GM23248 (cell line): ENCODE results near the gene C6orf163. TPM values are rescaled to one million over a fixed set of nuclear protein-coding genes. Genes with fewer than 3 reads are reported as not detected.

Experiments used
- DNase-seq: peaks from one replicate; pipeline ENCODE4 v3.0.0-alpha.2; 2015
- H2AFZ ChIP-seq: fragments of 200-600 bp; sonication (generic); 2 replicates; pipeline ENCODE4 v1.6.1; 2016; ENCODE audit warnings: antibody characterized with exemption
- H3F3A ChIP-seq: fragments of 200-600 bp; sonication (generic); 2 replicates; pipeline ENCODE4 v1.6.1; 2016; ENCODE audit warnings: mild to moderate bottlenecking, antibody characterized with exemption, mixed run types; ENCODE audit not compliant: insufficient read depth
- H3K27ac ChIP-seq: fragments of 200-600 bp; sonication (generic); 2 replicates; pipeline ENCODE4 v1.5.1; 2016; ENCODE audit warnings: mild to moderate bottlenecking
- H3K27me3 ChIP-seq: fragments of 200-600 bp; sonication (generic); replicated peaks from 2 replicates; pipeline ENCODE4 v1.6.1; 2016; ENCODE audit warnings: mild to moderate bottlenecking; ENCODE audit not compliant: insufficient read depth
- H3K36me3 ChIP-seq: fragments of 200-600 bp; sonication (generic); 2 replicates; pipeline ENCODE4 v1.6.1; 2016; ENCODE audit warnings: low read depth, mild to moderate bottlenecking
- H3K4me1 ChIP-seq: fragments of 200-600 bp; sonication (generic); 2 replicates; pipeline ENCODE4 v1.6.1; 2016; ENCODE audit warnings: mild to moderate bottlenecking; ENCODE audit not compliant: insufficient read depth
- H3K4me2 ChIP-seq: fragments of 200-600 bp; sonication (generic); one replicate; pipeline ENCODE4 v1.6.1; 2016; ENCODE audit warnings: mild to moderate bottlenecking; ENCODE audit not compliant: unreplicated experiment
- H3K4me3 ChIP-seq: fragments of 200-600 bp; sonication (generic); 2 replicates; pipeline ENCODE4 v1.5.1; 2016; ENCODE audit warnings: mild to moderate bottlenecking
- H3K79me2 ChIP-seq: fragments of 200-600 bp; sonication (generic); 2 replicates; pipeline ENCODE4 v1.6.1; 2016; ENCODE audit warnings: mild to moderate bottlenecking; ENCODE audit not compliant: insufficient read depth
- H3K9ac ChIP-seq: fragments of 200-600 bp; sonication (generic); 2 replicates; pipeline ENCODE4 v1.6.1; 2016; ENCODE audit warnings: mild to moderate bottlenecking
- H3K9me2 ChIP-seq: fragments of 200-600 bp; sonication (generic); 2 replicates; pipeline ENCODE4 v1.6.1; 2016; ENCODE audit warnings: mixed run types, mild to moderate bottlenecking, moderate library complexity; ENCODE audit not compliant: insufficient read depth
- H3K9me3 ChIP-seq: fragments of 200-600 bp; sonication (generic); one replicate; pipeline ENCODE4 v1.6.1; 2017; ENCODE audit warnings: low read depth
- H4K20me1 ChIP-seq: fragments of 200-600 bp; sonication (generic); 2 replicates; pipeline ENCODE4 v1.6.0; 2016; ENCODE audit not compliant: insufficient read depth
- EZH2 ChIP-seq: fragments of 200-600 bp; sonication (generic); IDR thresholded peaks from 2 replicates; pipeline ENCODE4 v1.6.1; 2018; ENCODE audit warnings: antibody characterized with exemption, mild to moderate bottlenecking; ENCODE audit not compliant: insufficient read depth, poor library complexity, severe bottlenecking
- EZH2phosphoT487 ChIP-seq: fragments of 200-600 bp; sonication (generic); IDR thresholded peaks from 2 replicates; pipeline ENCODE4 v1.6.1; 2018; ENCODE audit warnings: antibody characterized with exemption, moderate library complexity, mild to moderate bottlenecking, low read depth; ENCODE audit not compliant: insufficient read depth
- WGBS, 2 experiments: methylation state at CpG; one replicate each; pipeline ENCODE4 v1.1.6; 2015 to 2017; ENCODE audit warnings: low lambda C conversion rate in 2 of 2, low coverage in 1 of 2; ENCODE audit errors: missing lambda C conversion rate in 2 of 2; 5-methylcytosine and 5-hydroxymethylcytosine counted together
- in situ Hi-C: fragments of 300-500 bp; cut with MboI; formaldehyde crosslinking; loops from 2 replicates; pipeline ENCODE4 v1.15.0; 2020
- polyA plus RNA-seq: library from polyadenylated mRNA; unstranded; fragments of >200 nt; fragmentation: Nextera tagmentation; extraction: Ambion mirVana; gene quantifications from 2 replicates; pipeline ENCODE4 v1.2.1, GENCODE V29; 2016
- total RNA-seq: library from RNA; depleted of rRNA; stranded (reverse); fragments of >200 nt; shearing (Covaris generic); gene quantifications from 2 replicates; pipeline ENCODE4 v1.2.3, GENCODE V29; 2014

Gene C6orf163
- total and polyA plus RNA-seq, 2 experiments from 2014 or later = 0.33 to 1.5 TPM

DNA sequence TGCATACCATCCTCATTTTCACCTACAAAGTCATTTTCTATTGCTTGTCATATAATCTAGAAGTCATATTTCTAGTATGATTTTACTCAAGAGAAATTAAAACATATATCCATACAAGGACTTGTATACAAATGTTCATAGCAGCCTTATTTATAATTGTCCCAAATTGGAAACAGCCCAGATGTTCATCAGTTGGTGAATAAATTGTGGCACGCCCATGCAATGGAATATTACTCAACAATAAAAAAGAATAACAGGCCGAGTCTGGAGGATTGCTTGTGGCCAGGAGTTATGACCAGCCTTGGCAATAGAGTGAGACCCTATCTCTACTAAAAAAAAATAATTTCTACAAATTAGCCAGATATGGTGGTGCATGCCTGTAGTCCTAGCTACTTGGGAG is 28.8 kb downstream of the C6orf163 start:
- DNase-seq = no peak
- Histone ChIP-seq H3K36me3 (no peaks in the 10 kb centered on the region), H3K79me2 (no peaks in the 10 kb centered on the region), H3K27ac (no peak overlapping the region), H3K4me3 (no peak overlapping the region), H3K9ac (no peak overlapping the region), H3F3A (no peaks in the 10 kb centered on the region), H4K20me1 (no peaks in the 10 kb centered on the region), H3K27me3 (no peaks in the 10 kb centered on the region), H3K9me3 (no peaks in the 10 kb centered on the region), H3K4me1 (no peaks in the 10 kb centered on the region), H3K9me2 (no peaks in the 10 kb centered on the region), H2AFZ (no peak overlapping the region), H3K4me2 (no peak overlapping the region)
- TF ChIP-seq EZH2 (no peak), EZH2phosphoT487 (no peak)
- WGBS, 2 experiments = 92% methylated on average over 2 of the region's 2 CpGs
- in situ Hi-C loops = no loop called here

GRCh38 chr6:87375315-87375714 is 30.7 kb downstream of the C6orf163 start:
- H3K9ac ChIP-seq = no peak overlapping the region
- WGBS, 2 experiments = 66 to 69% methylated on average over 2 of the region's 2 CpGs
- no peak overlapping the region for H3K4me3 ChIP-seq
- H3K4me1 ChIP-seq = no peaks in the 10 kb centered on the region
- H3K27me3 ChIP-seq = no peaks in the 10 kb centered on the region
- H3K9me3 ChIP-seq = no peaks in the 10 kb centered on the region
- no peaks in the 10 kb centered on the region for H3K36me3 ChIP-seq
- H4K20me1 ChIP-seq = no peaks in the 10 kb centered on the region
- no peaks in the 10 kb centered on the region for H3F3A ChIP-seq
- H3K4me2 ChIP-seq = no peak overlapping the region
- in situ Hi-C loops = no loop called here
- no peaks in the 10 kb centered on the region for H3K79me2 ChIP-seq
- no peaks in the 10 kb centered on the region for H3K9me2 ChIP-seq
- DNase-seq = no peak
- H3K27ac ChIP-seq = no peak overlapping the region
- H2AFZ ChIP-seq = no peak overlapping the region
- no peak for TF ChIP-seq EZH2
- no peak for TF ChIP-seq EZH2phosphoT487

- H3K27me3 ChIP-seq = no peaks in the 10 kb centered on the region
- WGBS, 2 experiments = 83 to 93% methylated on average over 2 of the region's 2 CpGs
These were observed 32.0 kb downstream of the C6orf163 start for GRCh38 chr6:87376643-87377042.

DNA sequence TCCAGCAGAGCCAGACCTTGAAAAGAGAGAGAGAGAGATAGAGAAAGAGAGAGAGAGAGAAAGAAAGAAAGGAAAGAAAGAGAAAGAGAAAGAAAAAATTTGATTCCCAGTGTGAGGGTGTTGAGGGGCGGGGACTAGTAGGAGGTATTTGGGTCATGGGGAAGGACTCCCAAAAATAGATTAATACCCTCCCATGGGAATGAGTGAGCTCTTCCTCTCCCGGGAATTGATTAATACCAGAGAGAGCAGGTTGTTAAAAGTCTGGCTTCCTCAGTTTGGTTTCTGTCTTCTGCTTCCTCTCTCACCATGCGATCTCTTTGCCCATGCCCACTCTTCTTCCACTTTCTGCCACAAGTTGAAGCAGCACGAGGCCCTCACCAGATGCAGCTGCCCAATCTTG is 34.3 kb downstream of the C6orf163 start:
- Histone ChIP-seq H3K4me1 (no peaks in the 10 kb centered on the region), H3K36me3 (no peaks in the 10 kb centered on the region), H3K4me3 (no peak overlapping the region), H3K79me2 (no peaks in the 10 kb centered on the region), H3K27ac (no peak overlapping the region), H4K20me1 (no peaks in the 10 kb centered on the region), H3K4me2 (no peak overlapping the region), H2AFZ (no peak overlapping the region), H3K9ac (no peak overlapping the region), H3K9me3 (no peaks in the 10 kb centered on the region), H3K9me2 (no peaks in the 10 kb centered on the region), H3F3A (no peaks in the 10 kb centered on the region), H3K27me3 (no peaks in the 10 kb centered on the region)
- in situ Hi-C loops = no loop called here
- no peak for DNase-seq
- TF ChIP-seq EZH2phosphoT487 (no peak), EZH2 (no peak)
- WGBS, 2 experiments = 52 to 54% methylated on average over 4 of the region's 4 CpGs

More at GRCh38 chr6:87376643-87377042, 32.0 kb downstream of the C6orf163 start:
- Histone ChIP-seq H3K9ac (no peak overlapping the region), H3K4me3 (no peak overlapping the region), H4K20me1 (no peaks in the 10 kb centered on the region), H2AFZ (no peak overlapping the region), H3K36me3 (no peaks in the 10 kb centered on the region), H3K9me2 (no peaks in the 10 kb centered on the region), H3K9me3 (no peaks in the 10 kb centered on the region), H3K4me1 (no peaks in the 10 kb centered on the region), H3F3A (no peaks in the 10 kb centered on the region), H3K4me2 (no peak overlapping the region), H3K27ac (no peak overlapping the region), H3K79me2 (no peaks in the 10 kb centered on the region)
- in situ Hi-C loops = no loop called here
- DNase-seq = no peak
- TF ChIP-seq EZH2 (no peak), EZH2phosphoT487 (no peak)

GRCh38 chr6:87382861-87383260 is 38.2 kb downstream of the C6orf163 start:
- Histone ChIP-seq H3K4me3 (no peak overlapping the region), H3K79me2 (no peaks in the 10 kb centered on the region), H3K27me3 (no peaks in the 10 kb centered on the region), H2AFZ (no peak overlapping the region), H3K36me3 (no peaks in the 10 kb centered on the region), H3K9ac (no peak overlapping the region), H3K4me2 (no peak overlapping the region), H3F3A (no peaks in the 10 kb centered on the region), H4K20me1 (no peaks in the 10 kb centered on the region), H3K9me2 (no peaks in the 10 kb centered on the region), H3K9me3 (no peaks in the 10 kb centered on the region), H3K4me1 (no peaks in the 10 kb centered on the region), H3K27ac (no peak overlapping the region)
- in situ Hi-C loops = no loop called here
- DNase-seq = no peak
- no peak for TF ChIP-seq EZH2phosphoT487
- no peak for TF ChIP-seq EZH2
- 83 to 89% methylated on average over 5 of the region's 5 CpGs for WGBS, 2 experiments
